NCI-H1694 treated with DMSO at 0.1 percent for 48 hours (cell line): Measurements from ENCODE around the gene SCGB3A2.

Experiments
- DNase-seq: peaks from one replicate; lab custom pipeline; 2025; lab: John Stamatoyannopoulos, UW

The SCGB3A2 gene

GRCh38 chr5:147906326-147907095, 28.0 kb downstream of the SCGB3A2 start, which contains the start of gene C5orf46:
C5orf46 (minus strand) TSS chr5:147906538; CDS start chr5:147906501, 37 bp downstream.
- DNase-seq, result no peak

DNA sequence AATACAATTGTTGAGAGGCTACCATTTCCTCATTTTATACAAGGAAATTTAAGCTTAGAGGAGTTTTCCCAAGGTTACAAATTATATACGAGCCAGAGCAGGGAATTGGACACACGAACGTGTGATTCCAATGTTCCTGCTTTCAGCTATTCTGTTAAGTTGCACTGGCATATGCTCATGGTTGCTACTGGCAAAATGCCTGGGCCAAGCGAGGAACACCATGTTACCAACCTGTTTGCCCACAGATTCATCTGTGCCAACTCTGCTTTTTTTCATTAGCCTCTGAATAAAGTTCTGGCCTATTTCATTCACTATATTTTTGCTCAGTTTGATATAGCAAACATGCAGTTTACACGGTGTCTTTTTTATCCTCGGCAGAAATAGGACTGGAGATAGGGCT, 32.9 kb downstream of the SCGB3A2 start:
- peak; percentile 58 for DNase-seq

DNA sequence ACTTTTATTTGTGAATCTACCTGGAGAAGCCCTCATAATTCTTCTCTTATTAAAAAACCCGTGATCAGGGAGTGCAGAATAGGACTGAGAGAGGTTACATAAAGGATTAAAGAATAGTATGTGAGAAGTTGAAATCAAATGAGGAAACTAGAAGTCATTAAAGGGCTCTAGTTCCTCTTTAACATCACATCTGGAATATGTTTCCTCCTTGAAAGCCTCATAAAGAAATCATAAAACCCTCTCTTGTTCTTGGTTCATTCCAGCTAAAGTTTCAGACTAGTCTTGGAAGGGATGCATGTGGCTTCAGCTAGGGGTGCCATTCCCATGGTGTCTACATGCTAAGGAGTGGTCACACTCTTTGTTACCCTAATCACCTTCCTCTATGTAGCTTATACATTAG, 33.5 kb downstream of the SCGB3A2 start:
- no peak for DNase-seq

- DNase-seq, result no peak
These were observed 35.3 kb downstream of the SCGB3A2 start for GRCh38 chr5:147913786-147914185.

DNA sequence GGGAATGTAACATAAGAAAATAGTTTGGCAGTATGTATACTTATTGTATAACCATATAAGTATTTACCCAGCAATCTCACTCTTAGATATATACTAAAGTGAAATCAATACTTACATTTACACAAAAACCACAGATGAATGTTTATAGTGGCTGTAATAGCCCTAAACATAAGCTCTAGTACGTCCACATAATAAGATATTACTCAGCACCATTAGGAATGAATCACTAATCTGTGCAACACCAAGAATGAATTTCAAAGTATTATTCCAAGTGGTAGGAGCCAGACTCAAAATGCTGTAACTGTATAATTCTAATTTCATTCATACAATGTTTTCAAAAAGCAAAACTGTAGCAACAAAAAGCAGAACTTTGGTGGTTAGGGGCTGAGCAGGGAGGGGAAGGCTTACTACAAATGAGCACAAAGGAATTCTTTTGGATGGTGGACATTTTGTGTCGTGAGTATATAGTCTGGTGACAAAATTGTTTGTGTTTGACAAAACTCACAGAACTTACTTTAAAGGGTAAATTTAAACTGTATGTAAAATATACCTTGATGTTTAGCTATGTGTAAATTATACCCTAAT, 39.7 kb downstream of the SCGB3A2 start:
- no peak for DNase-seq

GRCh38 chr5:147918899-147919298, 40.4 kb downstream of the SCGB3A2 start:
- DNase-seq, result no peak

GRCh38 chr5:147920420-147921030, 42.0 kb downstream of the SCGB3A2 start:
- no peak for DNase-seq

GRCh38 chr5:147921136-147921535, 42.6 kb downstream of the SCGB3A2 start:
- DNase-seq, result no peak

DNA sequence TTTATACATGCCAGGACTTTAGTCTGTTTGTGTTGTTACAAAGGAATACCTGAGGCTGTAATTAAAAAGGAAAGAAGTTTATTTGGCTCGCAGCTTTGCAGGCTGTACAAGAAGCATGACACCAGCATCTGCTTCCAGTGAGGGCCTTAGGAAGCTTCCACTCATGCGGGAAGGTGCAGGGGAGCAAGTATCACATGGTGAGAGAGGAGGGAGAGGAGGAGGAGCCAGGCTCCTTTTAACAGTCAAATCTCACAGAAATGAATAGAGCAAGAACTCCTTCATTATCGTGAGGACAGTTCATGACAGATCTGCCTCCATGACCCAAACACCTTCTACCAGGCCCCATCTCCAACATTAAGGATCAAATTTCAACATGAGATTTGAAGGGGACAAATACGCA, 46.5 kb downstream of the SCGB3A2 start:
- no peak for DNase-seq

DNA sequence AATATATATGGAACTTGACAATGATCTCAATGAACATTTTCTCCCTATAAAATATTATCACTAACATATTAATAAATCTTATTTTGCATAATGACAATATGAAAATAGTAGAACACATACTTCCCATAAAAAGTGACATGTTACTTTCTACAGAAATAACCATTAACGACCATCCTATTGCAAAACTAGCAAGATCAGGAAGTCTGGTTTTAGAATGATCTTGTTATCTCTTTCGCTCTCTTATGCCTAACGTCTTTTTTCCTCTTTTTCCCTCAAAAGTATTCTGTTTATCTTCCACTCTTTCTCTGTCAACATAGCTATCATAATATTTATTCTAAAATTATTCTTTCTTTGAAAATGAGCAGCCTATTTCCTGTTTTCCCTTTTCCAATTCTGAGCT, 49.4 kb downstream of the SCGB3A2 start:
- no peak for DNase-seq

DNA sequence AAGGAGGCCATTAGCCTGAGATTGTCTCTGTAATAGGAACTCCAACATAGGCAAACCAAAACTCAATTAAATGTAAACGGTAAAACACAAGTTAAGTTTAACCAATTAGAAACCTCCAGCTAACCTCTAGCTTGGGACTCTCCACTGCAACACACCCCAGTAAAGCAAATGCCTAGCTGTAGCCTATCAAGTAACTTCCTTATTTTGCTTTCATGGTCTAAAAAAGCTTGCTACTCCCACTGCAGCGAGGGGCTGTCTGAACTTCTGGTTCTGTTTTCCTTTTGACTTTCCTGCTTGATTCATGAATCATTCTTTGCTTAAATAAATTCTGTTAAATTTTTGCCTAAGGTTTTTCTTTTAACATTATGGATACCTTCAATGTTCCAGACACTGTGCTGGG, 52.3 kb downstream of the SCGB3A2 start:
- DNase-seq, result no peak
